Forelimb muscle (tissue), 1 donor: ENCODE measurements around the gene PASD1. TPM values are rescaled to one million over a fixed set of nuclear protein-coding genes. Genes with fewer than 3 reads are reported as not detected.
"Not testable (repeated sequence)": the region's sequence is repeated elsewhere in the genome, so short reads cannot be mapped to it uniquely, and the experiment has no call there.

ENCODE experiments used
- DNase-seq: peaks from one replicate; pipeline ENCODE4 v3.0.0-alpha.2; 2013; ENCODE audit warnings: low read depth
- polyA plus RNA-seq: library from polyadenylated mRNA; unstranded; fragments of 120-200 nt; gene quantifications from one replicate; pipeline ENCODE4 v1.2.1, GENCODE V29; 2013; ENCODE audit not compliant: insufficient read length

Gene PASD1
- polyA plus RNA-seq = 0.08 TPM

- DNase-seq = no peak
Measured at GRCh38 chrX:151563449-151563848, at the start of gene PASD1. Gene PASD1 (plus strand): TSS chrX:151563675. CDS start chrX:151601554, 37,879 bp downstream.

DNA sequence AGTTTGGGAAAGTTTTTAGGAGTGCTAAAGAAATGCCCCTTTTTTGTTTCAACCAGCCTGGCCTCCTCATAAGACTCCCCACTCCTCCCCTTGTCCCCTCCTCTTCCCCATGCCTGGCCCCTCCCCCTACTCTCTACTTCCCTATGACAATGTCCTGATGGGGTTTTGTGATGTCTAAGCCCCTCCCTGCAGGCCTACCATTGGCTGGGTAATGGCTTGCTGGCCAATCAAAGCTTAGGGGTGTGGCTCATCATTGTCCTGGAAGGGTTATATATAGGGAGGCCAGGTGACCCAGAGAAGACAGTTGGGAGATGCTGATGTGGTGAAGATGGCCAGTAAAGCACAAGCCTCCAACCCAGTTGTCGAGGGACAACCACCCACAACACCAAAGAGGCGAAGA, 48.2 kb upstream of the PASD1 start:
- DNase-seq = no peak

DNA sequence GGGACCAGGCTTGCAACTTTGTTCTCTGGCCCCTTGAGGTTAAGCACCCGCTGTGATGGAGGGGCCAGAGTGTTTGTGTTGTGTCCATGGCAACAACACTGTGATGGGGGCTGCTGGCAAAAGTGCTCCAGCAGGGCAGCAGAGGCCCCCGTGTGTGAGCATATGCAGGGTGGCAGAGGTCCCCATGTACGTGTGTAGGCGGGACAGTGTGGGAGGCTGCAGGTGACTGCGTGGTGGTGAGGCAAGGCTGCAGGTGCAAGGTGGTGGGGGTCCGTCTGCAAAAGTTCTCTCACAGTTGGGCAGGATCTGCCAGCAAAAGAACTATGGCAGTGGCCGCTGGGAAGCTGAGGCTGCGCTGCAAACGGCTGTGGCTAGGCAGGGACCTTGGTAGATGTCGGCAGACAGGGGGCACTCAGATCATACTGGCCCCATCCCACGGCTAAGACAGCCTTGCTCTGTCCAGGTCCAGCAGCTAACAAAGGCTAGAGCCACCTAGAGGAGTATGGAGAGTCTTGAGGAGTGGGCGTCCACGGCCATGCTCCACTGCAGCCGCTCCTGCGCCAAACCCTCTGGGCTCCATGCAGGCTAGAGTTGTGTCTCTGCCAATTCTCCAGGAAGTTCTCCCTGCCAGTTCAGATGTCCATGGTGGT, 46.8 kb upstream of the PASD1 start:
- DNase-seq = no peak

DNA sequence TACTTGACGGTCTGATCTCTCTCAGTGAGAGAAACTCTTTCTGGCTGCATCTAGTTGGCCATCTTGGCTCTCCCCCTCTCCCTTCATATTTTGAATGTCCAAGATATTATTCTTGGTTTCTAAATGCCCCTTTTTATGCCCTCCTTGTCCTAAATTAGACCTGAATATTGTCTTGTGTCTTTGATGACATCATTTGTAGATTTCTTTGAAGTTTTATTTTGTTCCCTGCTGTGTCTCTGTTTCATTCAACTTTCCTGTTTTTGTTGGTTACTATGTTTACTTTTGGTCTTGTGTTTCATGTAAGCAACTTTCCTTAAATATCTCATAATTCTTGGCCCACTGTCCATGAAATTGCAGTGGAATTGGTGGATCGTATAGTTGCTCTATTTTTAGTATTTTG, 46.1 kb upstream of the PASD1 start:
- DNase-seq = no peak

DNA sequence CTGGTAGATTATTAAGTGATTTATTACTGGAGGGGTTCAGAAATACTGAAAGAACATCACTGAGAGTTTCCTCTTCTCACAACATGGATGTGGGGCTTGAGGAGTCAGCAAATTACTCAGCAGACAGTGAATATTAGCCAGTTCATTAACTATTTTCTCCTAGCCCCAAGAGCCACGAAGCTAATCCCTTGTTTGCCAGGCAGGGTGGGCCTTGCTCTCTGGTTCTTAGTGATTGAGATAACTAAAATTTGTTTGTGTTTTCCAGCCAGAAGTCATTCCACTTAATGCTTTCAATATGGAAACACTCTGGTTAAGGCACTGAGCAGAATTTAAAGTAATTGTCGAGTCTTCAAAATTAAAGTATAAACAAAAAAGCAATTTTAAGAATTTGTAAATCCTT, 40.1 kb upstream of the PASD1 start:
- no peak for DNase-seq

DNA sequence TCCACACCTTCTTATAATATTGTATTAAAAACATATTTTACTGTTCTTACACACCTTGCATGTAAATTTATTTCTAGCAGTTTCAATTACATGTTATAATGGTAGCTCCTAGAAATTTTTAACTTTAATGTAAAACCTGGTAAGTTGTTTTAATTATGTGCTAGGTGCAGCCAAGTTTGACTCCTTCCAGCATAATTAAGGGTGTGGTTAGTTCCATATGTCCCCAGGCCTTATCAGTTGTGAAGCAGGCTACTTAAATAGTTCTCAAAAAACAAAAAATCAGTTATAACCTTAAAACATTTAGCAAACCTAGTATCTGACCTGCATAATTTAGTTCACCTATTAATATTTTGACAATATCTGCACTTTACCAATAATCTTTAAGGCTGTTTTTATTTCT, 26.9 kb upstream of the PASD1 start:
- DNase-seq = no peak

GRCh38 chrX:151537572-151537971, 25.9 kb upstream of the PASD1 start:
- no peak for DNase-seq

DNA sequence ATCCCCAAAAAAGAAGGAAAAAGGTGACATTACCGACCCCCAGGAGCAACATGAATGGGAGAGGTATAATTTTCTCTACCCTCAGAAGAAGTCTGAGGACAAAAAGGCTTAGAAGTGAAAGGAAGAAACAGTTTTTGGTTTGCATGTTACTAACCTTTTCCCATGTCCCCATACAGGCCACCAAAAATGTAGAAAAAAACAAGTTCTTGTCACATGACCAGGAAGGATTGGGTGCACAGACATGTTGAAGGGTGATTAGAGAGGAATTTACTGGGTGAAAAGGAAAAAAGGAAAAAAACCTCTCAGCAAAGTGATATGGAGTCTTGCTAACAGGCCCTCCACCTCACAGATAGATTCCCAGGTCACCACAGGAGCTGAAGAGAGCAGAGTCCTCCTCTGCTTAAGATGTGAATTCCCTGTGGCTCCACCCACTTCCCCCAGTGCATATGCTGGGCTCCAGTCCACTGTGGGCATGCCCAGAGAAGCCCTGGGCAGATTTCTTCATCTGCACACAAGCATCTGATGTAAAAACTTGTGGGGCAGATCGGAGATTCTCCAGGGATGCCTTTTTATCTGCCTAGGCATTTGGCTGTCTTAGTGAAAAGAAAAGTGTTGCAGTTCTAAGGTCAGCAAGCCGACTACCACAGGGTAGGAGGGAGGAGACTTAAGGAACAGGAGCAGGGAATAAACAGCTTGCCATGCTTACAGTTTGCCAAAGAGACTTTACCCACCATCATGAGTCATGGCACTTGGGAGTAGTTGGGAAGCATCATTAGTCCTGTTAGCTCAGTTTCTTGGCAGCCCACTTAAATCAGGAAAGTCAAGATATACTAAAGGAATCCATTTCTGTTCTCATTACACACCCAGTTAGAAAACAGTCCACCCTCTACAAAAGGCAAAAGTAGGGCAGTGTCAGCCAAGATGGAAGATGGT, 25.0 kb upstream of the PASD1 start:
- no peak for DNase-seq

DNA sequence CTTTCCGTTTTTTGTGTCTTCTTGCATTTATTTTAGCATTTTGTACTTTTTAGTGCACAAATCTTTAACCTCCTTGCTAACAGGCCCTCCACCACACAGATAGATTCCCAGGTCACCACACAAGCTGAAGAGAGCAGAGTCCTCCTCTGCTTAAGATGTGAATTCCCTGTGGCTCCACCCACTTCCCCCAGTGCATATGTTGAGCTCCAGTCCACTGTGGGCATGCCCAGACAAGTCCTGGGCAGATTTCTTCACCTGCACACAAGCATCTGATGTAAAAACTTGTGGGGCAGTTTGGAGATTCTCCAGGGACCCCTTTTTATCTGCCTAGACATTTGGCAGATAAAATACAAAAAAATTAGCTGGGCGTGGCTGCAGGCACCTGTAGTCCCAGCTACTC, 19.8 kb upstream of the PASD1 start:
- DNase-seq = no peak

GRCh38 chrX:151546226-151546625, 17.2 kb upstream of the PASD1 start:
- DNase-seq = not testable (repeated sequence)

DNA sequence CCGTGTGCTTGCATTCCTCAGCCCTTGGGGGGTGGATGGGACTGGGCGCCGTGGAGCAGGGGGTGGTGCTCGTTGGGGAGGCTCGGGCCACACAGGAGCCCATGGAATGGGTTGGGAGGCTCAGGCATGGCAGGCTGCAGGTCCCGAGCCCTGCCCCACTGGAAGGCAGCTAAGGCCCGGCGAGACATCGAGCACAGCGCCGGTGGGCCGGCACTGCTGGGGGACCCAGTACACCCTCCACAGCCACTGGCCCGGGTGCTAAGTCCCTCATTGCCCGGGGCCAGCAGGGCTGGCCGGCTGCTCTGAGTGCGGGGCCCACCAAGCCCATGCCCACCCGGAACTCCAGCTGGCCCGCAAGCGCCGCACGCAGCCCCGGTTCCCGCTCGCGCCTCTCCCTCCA, 12.3 kb upstream of the PASD1 start:
- not testable (repeated sequence) for DNase-seq

GRCh38 chrX:151552743-151553142, 10.7 kb upstream of the PASD1 start:
- DNase-seq = no peak

DNA sequence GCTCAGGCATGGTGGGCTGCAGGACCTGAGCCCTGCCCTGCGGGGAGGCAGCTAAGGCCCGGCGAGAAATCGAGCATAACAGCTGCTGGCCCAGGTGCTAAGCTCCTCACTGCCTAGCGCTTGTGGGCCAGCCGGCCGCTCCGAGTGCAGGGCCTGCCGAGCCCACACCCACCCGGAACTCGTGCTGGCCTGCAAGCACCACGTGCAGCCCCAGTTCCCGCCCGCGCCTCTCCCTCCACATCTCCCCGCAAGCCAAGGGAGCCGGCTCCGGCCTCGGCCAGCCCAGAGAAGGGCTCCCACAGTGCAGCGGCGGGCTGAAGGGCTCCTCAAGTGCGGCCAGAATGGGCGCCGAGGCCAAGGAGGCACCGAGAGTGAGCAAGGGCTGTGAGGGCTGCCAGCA, 8.2 kb upstream of the PASD1 start:
- DNase-seq = not testable (repeated sequence)

- DNase-seq = not testable (repeated sequence)
Measured at GRCh38 chrX:151562485-151562884, 990 bp upstream of the PASD1 start.

DNA sequence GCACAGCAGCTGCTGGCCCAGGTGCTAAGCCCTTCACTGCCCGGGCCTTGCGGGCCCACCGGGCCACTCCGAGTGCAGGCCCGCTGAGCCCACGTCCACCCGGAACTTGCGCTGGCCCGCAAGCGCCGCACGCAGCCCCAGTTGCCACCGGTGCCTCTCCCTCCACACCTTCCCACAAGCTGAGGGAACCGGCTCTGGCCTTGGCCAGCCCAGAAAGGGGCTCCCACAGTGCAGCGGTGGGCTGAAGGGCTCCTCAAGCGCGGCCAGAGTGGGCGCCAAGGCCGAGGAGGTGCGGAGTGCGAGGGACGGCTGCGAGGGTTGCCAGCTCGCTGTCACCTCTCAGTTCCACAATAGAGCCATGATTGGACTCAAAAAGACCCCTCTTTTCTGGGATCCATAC, 472 bp upstream of the PASD1 start:
- not testable (repeated sequence) for DNase-seq

- DNase-seq = no peak
Measured at GRCh38 chrX:151564035-151564434, 560 bp downstream of the PASD1 start.

DNA sequence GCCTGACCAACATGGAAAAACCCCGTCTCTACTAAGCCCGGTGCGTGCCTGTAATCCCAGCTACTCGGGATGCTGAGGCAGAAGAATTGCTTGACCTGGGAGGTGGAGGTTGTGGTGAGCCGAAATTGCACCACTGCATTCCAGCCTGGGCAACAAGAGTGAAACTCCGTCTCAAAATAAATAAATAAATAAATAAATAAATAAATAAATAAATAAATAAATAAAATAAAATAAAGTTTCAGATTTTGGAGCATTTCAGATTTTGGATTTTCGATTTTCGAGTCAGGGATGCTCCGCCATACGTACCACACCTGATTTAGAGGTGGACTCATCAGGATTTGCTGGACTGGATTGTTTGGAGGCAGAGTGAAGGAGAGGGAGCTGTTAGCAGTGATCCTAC, 3.4 kb downstream of the PASD1 start:
- not testable (repeated sequence) for DNase-seq

GRCh38 chrX:151570561-151570960, 7.1 kb downstream of the PASD1 start:
- DNase-seq = no peak

DNA sequence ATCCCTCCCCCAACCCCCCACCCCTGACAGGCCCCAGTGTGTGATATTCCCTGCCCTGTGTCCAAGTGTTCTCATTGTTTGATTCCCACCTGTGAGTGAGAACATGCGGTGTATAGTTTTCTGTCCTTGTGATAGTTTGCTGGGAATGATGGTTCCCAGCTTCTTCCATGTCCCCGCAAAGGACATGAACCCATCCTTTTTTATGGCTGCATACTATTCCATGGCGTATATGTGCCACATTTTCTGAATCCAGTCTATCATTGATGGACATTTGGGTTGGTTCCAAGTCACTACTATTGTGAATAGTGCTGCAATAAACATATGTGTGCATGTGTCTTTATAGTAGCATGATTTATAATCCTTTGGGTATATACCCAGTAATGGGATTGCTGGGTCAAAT, 29.9 kb downstream of the PASD1 start:
- not testable (repeated sequence) for DNase-seq

DNA sequence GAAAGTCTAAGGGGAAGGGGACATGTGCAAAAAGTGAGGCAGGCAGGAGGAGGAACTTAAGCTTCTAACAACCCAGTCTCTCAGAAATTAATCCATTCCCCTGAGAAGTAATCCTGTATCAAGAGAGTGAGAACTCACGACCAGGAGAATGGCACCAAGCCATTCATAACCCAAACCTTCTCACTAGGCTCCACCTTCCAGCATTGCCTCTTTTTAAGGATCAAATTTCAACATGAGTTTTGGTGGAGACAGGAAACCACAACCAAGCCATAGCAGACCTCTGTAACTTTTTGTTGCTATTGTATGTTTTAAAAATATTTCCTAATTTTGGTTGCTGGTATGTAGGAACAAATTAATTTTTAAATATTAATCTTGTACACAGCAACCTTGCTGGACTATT, 32.8 kb downstream of the PASD1 start:
- no peak for DNase-seq

DNA sequence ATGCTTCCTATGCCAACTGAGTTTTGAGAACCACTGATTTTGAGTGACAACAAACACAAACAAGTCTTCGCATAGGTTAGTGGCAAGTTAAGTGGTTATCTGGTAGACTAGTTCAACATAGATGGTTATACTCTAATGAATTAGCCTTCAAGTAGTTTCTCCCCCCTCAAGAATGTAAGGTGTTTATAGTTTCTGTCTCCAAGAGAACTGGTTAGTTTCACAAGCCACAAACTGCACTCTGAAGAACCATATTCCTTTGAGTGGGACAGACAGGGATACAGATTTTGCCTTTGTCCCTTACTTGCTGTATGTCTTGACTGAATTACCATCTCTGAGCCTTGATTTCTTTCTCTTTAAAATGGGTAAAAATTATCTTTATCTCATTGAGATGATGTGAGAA, 41.5 kb downstream of the PASD1 start:
- no peak for DNase-seq

GRCh38 chrX:151609222-151609621, 45.7 kb downstream of the PASD1 start:
- DNase-seq = no peak

DNA sequence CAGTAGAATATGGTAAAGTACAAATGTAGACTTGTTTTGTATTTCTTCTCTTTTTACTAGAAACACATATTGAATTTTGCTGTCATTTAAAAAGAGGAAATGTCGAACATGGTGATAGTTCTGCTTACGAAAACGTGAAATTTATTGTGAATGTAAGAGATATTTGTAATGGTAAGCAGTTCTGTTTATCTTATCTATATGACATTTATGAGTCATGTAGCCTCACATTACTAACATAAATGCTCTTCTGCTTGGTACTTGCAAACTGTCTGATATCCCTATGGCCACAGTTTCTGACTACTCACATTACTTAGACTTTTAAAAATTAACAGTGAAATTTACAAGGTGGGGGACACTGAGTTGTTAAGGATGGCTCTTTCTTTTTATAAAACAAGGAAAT, 57.9 kb downstream of the PASD1 start:
- DNase-seq = no peak
